HL-60 (cell line): ENCODE measurements around the gene ADM2.

Experiments
- GABPA ChIP-seq: IDR thresholded peaks from 2 replicates; pipeline ENCODE4 v1.6.1; 2012; ENCODE audit warnings: low read depth
- POLR2AphosphoS5 ChIP-seq: IDR thresholded peaks from 2 replicates; pipeline ENCODE4 v1.6.1; 2012; ENCODE audit warnings: low read depth
- SPI1 ChIP-seq: IDR thresholded peaks from 2 replicates; pipeline ENCODE4 v1.6.1; 2012; ENCODE audit warnings: low read depth, mild to moderate bottlenecking, borderline replicate concordance
- TF ChIP-seq, protein P1 (sequence below): IDR thresholded peaks from one replicate; pipeline ENCODE4 v1.5.1; 2011; ENCODE audit warnings: low read length, control low read depth, inconsistent platforms; ENCODE audit not compliant: insufficient read depth
- TF ChIP-seq, protein P2 (sequence below): IDR thresholded peaks from 2 replicates; pipeline ENCODE4 v1.6.1; 2012; ENCODE audit warnings: low read depth; ENCODE audit not compliant: insufficient replicate concordance

- TF ChIP-seq POLR2AphosphoS5 (no peak), GABPA (no peak), SPI1 (no peak)
- TF ChIP-seq, protein P1, sequence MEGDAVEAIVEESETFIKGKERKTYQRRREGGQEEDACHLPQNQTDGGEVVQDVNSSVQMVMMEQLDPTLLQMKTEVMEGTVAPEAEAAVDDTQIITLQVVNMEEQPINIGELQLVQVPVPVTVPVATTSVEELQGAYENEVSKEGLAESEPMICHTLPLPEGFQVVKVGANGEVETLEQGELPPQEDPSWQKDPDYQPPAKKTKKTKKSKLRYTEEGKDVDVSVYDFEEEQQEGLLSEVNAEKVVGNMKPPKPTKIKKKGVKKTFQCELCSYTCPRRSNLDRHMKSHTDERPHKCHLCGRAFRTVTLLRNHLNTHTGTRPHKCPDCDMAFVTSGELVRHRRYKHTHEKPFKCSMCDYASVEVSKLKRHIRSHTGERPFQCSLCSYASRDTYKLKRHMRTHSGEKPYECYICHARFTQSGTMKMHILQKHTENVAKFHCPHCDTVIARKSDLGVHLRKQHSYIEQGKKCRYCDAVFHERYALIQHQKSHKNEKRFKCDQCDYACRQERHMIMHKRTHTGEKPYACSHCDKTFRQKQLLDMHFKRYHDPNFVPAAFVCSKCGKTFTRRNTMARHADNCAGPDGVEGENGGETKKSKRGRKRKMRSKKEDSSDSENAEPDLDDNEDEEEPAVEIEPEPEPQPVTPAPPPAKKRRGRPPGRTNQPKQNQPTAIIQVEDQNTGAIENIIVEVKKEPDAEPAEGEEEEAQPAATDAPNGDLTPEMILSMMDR: no peak
- TF ChIP-seq, protein P2, sequence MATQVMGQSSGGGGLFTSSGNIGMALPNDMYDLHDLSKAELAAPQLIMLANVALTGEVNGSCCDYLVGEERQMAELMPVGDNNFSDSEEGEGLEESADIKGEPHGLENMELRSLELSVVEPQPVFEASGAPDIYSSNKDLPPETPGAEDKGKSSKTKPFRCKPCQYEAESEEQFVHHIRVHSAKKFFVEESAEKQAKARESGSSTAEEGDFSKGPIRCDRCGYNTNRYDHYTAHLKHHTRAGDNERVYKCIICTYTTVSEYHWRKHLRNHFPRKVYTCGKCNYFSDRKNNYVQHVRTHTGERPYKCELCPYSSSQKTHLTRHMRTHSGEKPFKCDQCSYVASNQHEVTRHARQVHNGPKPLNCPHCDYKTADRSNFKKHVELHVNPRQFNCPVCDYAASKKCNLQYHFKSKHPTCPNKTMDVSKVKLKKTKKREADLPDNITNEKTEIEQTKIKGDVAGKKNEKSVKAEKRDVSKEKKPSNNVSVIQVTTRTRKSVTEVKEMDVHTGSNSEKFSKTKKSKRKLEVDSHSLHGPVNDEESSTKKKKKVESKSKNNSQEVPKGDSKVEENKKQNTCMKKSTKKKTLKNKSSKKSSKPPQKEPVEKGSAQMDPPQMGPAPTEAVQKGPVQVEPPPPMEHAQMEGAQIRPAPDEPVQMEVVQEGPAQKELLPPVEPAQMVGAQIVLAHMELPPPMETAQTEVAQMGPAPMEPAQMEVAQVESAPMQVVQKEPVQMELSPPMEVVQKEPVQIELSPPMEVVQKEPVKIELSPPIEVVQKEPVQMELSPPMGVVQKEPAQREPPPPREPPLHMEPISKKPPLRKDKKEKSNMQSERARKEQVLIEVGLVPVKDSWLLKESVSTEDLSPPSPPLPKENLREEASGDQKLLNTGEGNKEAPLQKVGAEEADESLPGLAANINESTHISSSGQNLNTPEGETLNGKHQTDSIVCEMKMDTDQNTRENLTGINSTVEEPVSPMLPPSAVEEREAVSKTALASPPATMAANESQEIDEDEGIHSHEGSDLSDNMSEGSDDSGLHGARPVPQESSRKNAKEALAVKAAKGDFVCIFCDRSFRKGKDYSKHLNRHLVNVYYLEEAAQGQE: no peak
Measured at GRCh38 chr22:50506611-50507420, 25.5 kb downstream of the ADM2 start.
